ENCODE data around the gene GPR85.
"Not testable (repeated sequence)": the region's sequence is repeated elsewhere in the genome, so short reads cannot be mapped to it uniquely, and the experiment has no call there.

The GPR85 gene

DNA sequence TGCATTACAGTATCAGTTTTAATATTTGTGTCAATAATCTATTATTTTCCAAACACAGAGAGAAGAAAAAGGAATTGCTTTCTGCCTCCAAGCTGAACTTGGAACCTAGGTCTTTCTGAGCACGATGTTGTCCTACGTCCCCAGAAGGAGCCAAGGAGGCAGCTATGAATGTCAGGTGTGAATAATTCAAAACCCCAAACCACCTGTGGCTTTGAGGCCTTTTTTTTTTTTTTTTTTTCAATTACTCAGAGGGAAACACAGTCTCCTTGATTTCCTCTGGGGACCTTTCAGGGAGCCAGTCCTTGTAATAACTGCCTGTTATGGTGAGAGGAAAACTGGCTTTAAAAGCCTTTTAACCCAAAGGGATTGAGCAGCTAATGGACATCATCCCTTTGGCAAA, 8.3 kb downstream of the GPR85 start:
- H3K27me3 ChIP-seq (replicated peaks), result no peaks in the 10 kb centered on the region
- in situ Hi-C loops (cut with HindIII; ENCODE audit: low pct_ligation_motif_present, low sequenced_read_pairs), result no loop called here
- H3K4me3 ChIP-seq (ENCODE audit: low read depth, low read length), result no peak overlapping the region
- H3K36me3 ChIP-seq (replicated peaks), result no peaks in the 10 kb centered on the region
- H3K27ac ChIP-seq, result no peak overlapping the region
- DNase-seq, result no peak
- TF ChIP-seq, protein P1, sequence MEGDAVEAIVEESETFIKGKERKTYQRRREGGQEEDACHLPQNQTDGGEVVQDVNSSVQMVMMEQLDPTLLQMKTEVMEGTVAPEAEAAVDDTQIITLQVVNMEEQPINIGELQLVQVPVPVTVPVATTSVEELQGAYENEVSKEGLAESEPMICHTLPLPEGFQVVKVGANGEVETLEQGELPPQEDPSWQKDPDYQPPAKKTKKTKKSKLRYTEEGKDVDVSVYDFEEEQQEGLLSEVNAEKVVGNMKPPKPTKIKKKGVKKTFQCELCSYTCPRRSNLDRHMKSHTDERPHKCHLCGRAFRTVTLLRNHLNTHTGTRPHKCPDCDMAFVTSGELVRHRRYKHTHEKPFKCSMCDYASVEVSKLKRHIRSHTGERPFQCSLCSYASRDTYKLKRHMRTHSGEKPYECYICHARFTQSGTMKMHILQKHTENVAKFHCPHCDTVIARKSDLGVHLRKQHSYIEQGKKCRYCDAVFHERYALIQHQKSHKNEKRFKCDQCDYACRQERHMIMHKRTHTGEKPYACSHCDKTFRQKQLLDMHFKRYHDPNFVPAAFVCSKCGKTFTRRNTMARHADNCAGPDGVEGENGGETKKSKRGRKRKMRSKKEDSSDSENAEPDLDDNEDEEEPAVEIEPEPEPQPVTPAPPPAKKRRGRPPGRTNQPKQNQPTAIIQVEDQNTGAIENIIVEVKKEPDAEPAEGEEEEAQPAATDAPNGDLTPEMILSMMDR (IDR thresholded peaks at IDR 0.05; ENCODE audit: low read depth, low read length, missing control alignments), result no peak

DNA sequence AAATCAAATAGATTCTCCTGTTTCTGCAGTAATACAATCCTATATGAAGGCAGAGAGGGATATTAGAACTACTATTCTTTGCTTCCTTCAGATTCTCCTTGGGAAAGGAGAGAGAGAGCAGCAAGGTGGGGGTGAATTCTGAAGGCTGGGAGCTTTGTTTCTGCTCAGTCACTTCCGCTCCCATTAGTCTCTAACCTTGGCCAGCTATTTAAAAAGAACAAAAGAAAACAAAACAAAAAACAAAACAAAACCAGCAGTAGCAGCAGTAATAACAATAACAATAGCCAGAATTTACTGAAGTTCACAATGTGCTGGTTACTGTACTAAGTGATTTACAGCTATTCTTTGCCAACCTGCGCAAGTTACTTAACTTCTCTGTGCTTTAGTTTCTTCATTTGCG, 9.9 kb downstream of the GPR85 start:
- H3K36me3 ChIP-seq (replicated peaks), result no peaks in the 10 kb centered on the region
- DNase-seq, result no peak
- no peak overlapping the region for H3K4me3 ChIP-seq (ENCODE audit: low read depth, low read length)
- H3K27me3 ChIP-seq (replicated peaks), result no peaks in the 10 kb centered on the region
- TF ChIP-seq, protein P1 (IDR thresholded peaks at IDR 0.05; ENCODE audit: low read depth, low read length, missing control alignments), result no peak
- in situ Hi-C loops (cut with HindIII; ENCODE audit: low pct_ligation_motif_present, low sequenced_read_pairs), result no loop called here
- no peak overlapping the region for H3K27ac ChIP-seq

DNA sequence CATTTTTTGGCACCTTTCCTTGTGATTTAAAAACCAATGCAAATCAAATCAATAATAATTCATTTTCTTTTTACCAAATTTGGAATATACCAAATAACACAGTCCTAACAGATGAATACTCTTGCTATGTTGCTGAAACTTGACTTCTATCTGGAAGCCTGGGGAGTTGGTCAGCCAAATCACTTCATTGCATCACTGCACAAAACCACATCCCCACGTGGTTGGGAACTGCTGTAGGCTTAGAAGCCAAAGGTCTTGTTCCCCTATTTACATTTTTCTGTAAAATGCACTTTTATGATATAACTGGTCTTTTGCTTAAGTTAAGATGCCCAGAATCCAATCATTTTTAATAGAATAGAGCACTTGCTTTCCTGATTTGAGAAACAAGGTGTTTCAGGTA, 15.2 kb downstream of the GPR85 start:
- H3K36me3 ChIP-seq (replicated peaks), result no peaks in the 10 kb centered on the region
- TF ChIP-seq, protein P1 (IDR thresholded peaks at IDR 0.05; ENCODE audit: low read depth, low read length, missing control alignments), result no peak

DNA sequence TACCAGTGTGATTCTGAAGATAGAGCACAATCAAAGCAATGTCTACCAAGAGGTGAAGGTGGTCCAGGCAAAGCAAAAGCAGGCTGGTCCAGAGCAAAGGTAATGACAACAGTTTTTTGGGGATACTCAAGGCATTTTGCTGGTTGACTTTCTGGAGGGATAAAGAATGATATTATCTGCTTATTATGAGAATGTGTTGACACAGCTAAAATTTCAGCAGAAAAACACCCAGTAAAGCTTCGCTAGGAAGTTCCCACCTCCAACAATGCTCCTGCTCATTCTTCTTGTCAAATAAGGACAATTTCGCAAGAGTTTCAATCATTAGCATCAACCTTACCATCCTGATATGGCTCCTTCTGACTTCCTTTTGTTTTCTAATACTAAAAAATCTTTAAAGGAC, 24.1 kb downstream of the GPR85 start:
- Histone ChIP-seq H3K4me3 (ENCODE audit: low read depth, low read length) (no peak overlapping the region), H3K27me3 (replicated peaks) (no peaks in the 10 kb centered on the region), H3K27ac (no peak overlapping the region), H3K36me3 (replicated peaks) (no peaks in the 10 kb centered on the region)
- in situ Hi-C loops (cut with HindIII; ENCODE audit: low pct_ligation_motif_present, low sequenced_read_pairs), result no loop called here
- DNase-seq, result no peak
- TF ChIP-seq, protein P1 (IDR thresholded peaks at IDR 0.05; ENCODE audit: low read depth, low read length, missing control alignments), result no peak

More for the DNA sequence above, 15.2 kb downstream of the GPR85 start:
- no peaks in the 10 kb centered on the region for H3K27me3 ChIP-seq (replicated peaks)
- in situ Hi-C loops (cut with HindIII; ENCODE audit: low pct_ligation_motif_present, low sequenced_read_pairs), result no loop called here
- no peak overlapping the region for H3K4me3 ChIP-seq (ENCODE audit: low read depth, low read length)
- no peak overlapping the region for H3K27ac ChIP-seq
- no peak for DNase-seq

DNA sequence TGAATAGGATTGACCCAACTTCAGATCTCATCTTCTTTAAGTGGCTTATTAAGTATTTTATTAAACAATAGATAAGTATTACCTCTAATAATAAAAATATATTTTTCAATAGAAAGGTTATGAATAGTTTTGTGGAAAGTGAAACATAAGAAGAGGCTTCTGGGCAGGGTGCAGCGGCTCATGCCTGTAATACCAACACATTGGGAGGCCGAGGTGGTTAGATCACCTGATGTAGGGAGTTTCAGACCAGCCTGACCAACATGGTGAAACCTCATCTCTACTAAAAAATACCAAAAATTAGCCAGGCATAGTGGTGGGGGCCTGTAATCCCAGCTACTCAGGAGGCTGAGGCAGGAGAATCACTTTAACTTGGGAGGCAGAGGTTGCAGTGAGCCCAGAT, 26.5 kb downstream of the GPR85 start:
- DNase-seq, result no peak
- H3K36me3 ChIP-seq (replicated peaks), result no peaks in the 10 kb centered on the region
- in situ Hi-C loops (cut with HindIII; ENCODE audit: low pct_ligation_motif_present, low sequenced_read_pairs), result no loop called here

DNA sequence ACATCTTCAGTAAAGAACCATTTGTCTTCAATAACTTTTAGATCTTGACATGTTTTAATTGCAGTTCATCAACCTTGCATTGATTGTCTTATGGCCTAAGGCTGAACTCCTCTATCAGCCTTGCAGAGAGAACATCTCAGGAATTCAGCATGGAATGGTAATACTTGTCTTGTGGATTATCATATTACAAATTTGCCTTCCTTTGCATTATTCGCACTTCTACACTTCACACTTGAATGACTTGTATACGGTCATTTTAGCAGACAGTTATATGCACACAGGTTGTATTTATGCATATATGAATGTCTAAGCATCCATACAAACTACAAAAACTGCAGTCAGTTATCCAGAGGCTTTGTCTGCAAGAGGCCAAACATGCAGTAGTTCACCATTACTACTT, 31.7 kb downstream of the GPR85 start:
- H3K36me3 ChIP-seq (replicated peaks), result no peaks in the 10 kb centered on the region
- no peak for DNase-seq
- H3K27me3 ChIP-seq (replicated peaks), result no peaks in the 10 kb centered on the region
- no peak overlapping the region for H3K27ac ChIP-seq
- H3K4me3 ChIP-seq (ENCODE audit: low read depth, low read length), result no peak overlapping the region
- in situ Hi-C loops (cut with HindIII; ENCODE audit: low pct_ligation_motif_present, low sequenced_read_pairs), result no loop called here
- TF ChIP-seq, protein P1 (IDR thresholded peaks at IDR 0.05; ENCODE audit: low read depth, low read length, missing control alignments), result no peak

More for the DNA sequence above, 26.5 kb downstream of the GPR85 start:
- TF ChIP-seq, protein P1 (IDR thresholded peaks at IDR 0.05; ENCODE audit: low read depth, low read length, missing control alignments), result no peak
- Histone ChIP-seq H3K4me3 (ENCODE audit: low read depth, low read length) (no peak overlapping the region), H3K27me3 (replicated peaks) (no peaks in the 10 kb centered on the region), H3K27ac (no peak overlapping the region)

DNA sequence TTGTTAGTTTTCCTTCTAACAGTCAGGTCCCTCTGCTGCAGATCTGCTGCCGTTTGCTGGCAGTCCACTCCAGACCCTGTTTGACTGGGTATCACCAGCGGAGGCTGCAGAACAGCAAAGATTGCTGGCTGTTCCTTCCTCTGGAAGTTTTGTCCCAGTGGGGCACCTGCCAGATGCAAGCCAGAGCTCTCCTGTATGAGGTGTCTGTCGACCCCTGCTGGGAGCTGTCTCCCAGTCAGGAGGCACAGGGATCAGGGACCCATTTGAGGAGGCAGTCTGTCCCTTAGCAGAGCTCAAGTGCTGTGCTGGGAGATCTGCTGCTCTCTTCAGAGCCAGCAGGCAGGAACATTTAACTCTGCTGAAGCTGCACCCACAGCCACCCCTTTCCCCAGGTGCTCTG, 32.4 kb downstream of the GPR85 start:
- H3K36me3 ChIP-seq (replicated peaks); DNase-seq; H3K27me3 ChIP-seq (replicated peaks); H3K27ac ChIP-seq; in situ Hi-C loops (cut with HindIII; ENCODE audit: low pct_ligation_motif_present, low sequenced_read_pairs); H3K4me3 ChIP-seq (ENCODE audit: low read depth, low read length): not testable (repeated sequence)

DNA sequence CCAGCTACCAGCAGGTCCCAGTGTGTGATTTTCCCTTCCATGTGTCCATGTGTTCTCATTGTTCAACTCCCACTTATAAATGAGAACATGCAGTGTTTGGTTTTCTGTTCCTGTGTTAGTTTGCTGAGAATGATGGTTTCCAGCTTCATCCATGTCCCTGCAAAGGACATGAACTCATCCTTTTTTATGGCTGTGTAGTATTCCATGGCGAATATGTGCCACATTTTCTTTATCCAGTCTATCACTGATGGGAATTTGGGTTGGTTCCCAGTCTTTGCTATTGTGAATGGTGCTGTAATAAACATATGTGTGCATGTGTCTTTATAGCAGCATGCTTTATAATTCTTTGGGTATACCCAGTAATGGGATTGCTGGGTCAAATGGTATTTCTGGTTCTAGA, 37.4 kb downstream of the GPR85 start:
- in situ Hi-C loops (cut with HindIII; ENCODE audit: low pct_ligation_motif_present, low sequenced_read_pairs); DNase-seq; H3K36me3 ChIP-seq (replicated peaks); H3K27me3 ChIP-seq (replicated peaks); H3K4me3 ChIP-seq (ENCODE audit: low read depth, low read length); H3K27ac ChIP-seq: not testable (repeated sequence)
